GM18507 (cell line): Measurements from ENCODE around the gene USP49.

Experiments used
- DNase-seq: peaks from one replicate; pipeline ENCODE4 v3.0.0; 2011; ENCODE audit warnings: low read depth; ENCODE audit not compliant: insufficient read length; ENCODE audit errors: extremely low spot score
- FAIRE-seq: peaks from 2 replicates; lab custom pipeline; 2011; peaks lifted over from hg19 to GRCh38; lab: Jason Lieb, UNC

USP49 gene

GRCh38 chr6:41786451-41787218 is 108.5 kb downstream of the USP49 start:
- peak; percentile 56 for FAIRE-seq
- peak; percentile 75 for DNase-seq

GRCh38 chr6:41785689-41786450 is 109.3 kb downstream of the USP49 start:
- DNase-seq: no peak
- no peak for FAIRE-seq

- FAIRE-seq (no peak), DNase-seq (no peak)
Observed at GRCh38 chr6:41785254-41785653, 109.9 kb downstream of the USP49 start.

- FAIRE-seq (no peak), DNase-seq (no peak)
Observed at GRCh38 chr6:41784581-41785171, 110.5 kb downstream of the USP49 start.

GRCh38 chr6:41783106-41783780 is 111.9 kb downstream of the USP49 start:
- no peak for FAIRE-seq

GRCh38 chr6:41781366-41781730 is 113.8 kb downstream of the USP49 start:
- no peak for FAIRE-seq

More at GRCh38 chr6:41783106-41783780, 111.9 kb downstream of the USP49 start:
- DNase-seq: no peak

GRCh38 chr6:41780551-41781365 is 114.4 kb downstream of the USP49 start, which contains the start of gene PRICKLE4:
TSS of gene PRICKLE4 (plus strand) at chr6:41780782. CDS start at chr6:41783474, 2,692 bp downstream.
- FAIRE-seq (no peak), DNase-seq (no peak)

More at GRCh38 chr6:41781366-41781730, 113.8 kb downstream of the USP49 start:
- no peak for DNase-seq

- peak; percentile 95 for DNase-seq
- FAIRE-seq: peak; percentile 89
Observed at GRCh38 chr6:41779788-41780550, 115.2 kb downstream of the USP49 start, which contains the start of gene FRS3. TSS of gene FRS3 (minus strand) at chr6:41779900. CDS start at chr6:41776987, 2,913 bp downstream.

GRCh38 chr6:41779336-41779735 is 115.8 kb downstream of the USP49 start:
- no peak for DNase-seq
- FAIRE-seq: no peak

GRCh38 chr6:41778895-41779294 is 116.3 kb downstream of the USP49 start:
- FAIRE-seq (no peak), DNase-seq (no peak)

- FAIRE-seq: no peak
- DNase-seq: no peak
Observed at GRCh38 chr6:41777551-41778285, 117.5 kb downstream of the USP49 start.

GRCh38 chr6:41775293-41775882 is 119.8 kb downstream of the USP49 start:
- no peak for FAIRE-seq
- no peak for DNase-seq

GRCh38 chr6:41774841-41775240 is 120.3 kb downstream of the USP49 start:
- FAIRE-seq (no peak), DNase-seq (no peak)

GRCh38 chr6:41771058-41771983 is 123.9 kb downstream of the USP49 start:
- DNase-seq: no peak

GRCh38 chr6:41770381-41771057 is 124.7 kb downstream of the USP49 start:
- FAIRE-seq (no peak), DNase-seq (no peak)

More at GRCh38 chr6:41771058-41771983, 123.9 kb downstream of the USP49 start:
- FAIRE-seq: no peak

GRCh38 chr6:41769376-41769775 is 125.8 kb downstream of the USP49 start:
- DNase-seq (no peak), FAIRE-seq (no peak)
